ENCODE data around the gene WSCD1. TPM values are rescaled to one million over a fixed set of nuclear protein-coding genes. Genes with fewer than 3 reads are reported as not detected.

Gene WSCD1
- total RNA-seq, 4 donors from 2014 or later, result 3.2 to 10.1 (median 5.3) TPM

DNA sequence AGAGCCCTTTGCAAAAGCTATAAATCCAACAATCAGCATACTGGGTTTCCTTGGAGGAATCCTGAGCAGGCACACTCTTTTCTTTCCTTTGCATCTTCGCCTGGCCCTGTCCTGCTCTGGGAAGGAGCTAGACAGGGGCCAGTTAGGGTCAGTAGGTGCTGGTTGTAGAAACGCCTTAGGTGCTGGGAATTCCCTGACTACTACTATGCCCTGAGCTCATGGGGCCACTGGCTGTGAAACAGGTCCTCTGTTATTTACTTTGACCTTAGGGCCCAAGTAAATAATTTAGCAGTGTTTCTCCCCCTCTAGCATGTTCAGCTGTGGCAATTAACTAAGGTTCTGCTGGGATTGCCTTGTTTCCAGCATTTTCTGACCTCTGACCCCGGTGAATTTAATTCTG is 15.8 kb upstream of the WSCD1 start:
- Histone ChIP-seq H3K4me3 (no peak overlapping the region), H3K27me3 (peaks cover 41% of the 10 kb centered on the region), H3K4me1 (no peaks in the 10 kb centered on the region), H3K27ac (no peak overlapping the region), H3K36me3 (no peaks in the 10 kb centered on the region), H3K9me3 (no peaks in the 10 kb centered on the region)
- WGBS, 2 donors (ENCODE audit: low coverage in 1 of 2), result 44 to 71% methylated on average over 2 of the region's 3 CpGs
- no peak for TF ChIP-seq POLR2AphosphoS5 (IDR thresholded peaks at IDR 0.05)
- TF ChIP-seq, protein P1, sequence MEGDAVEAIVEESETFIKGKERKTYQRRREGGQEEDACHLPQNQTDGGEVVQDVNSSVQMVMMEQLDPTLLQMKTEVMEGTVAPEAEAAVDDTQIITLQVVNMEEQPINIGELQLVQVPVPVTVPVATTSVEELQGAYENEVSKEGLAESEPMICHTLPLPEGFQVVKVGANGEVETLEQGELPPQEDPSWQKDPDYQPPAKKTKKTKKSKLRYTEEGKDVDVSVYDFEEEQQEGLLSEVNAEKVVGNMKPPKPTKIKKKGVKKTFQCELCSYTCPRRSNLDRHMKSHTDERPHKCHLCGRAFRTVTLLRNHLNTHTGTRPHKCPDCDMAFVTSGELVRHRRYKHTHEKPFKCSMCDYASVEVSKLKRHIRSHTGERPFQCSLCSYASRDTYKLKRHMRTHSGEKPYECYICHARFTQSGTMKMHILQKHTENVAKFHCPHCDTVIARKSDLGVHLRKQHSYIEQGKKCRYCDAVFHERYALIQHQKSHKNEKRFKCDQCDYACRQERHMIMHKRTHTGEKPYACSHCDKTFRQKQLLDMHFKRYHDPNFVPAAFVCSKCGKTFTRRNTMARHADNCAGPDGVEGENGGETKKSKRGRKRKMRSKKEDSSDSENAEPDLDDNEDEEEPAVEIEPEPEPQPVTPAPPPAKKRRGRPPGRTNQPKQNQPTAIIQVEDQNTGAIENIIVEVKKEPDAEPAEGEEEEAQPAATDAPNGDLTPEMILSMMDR (IDR thresholded peaks at IDR 0.05), result no peak
- TF ChIP-seq POLR2A (IDR thresholded peaks at IDR 0.05), result no peak
- TF ChIP-seq EP300 (IDR thresholded peaks at IDR 0.05), result no peak
- no peak for ATAC-seq

DNA sequence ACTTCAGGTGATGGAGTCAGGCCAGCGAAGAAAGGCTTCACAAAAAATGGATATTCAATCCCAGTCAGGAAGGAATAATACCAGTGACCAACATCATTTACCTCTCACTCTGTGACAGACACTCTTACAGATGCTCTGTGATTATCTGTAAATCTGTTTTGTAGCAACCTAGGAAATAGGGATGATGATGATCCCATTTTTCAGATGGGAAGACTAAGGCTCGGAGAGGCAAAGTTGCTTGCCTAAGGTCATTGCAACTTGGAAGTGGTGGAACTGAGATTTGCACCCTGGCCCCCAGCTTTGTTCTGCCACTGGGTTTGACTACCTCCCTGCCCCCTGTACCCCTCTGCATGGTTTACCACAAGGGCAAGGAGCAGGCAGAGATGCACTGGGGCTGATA is 14.1 kb upstream of the WSCD1 start:
- Histone ChIP-seq H3K4me3 (no peak overlapping the region), H3K27me3 (peaks cover 52% of the 10 kb centered on the region), H3K27ac (no peak overlapping the region), H3K36me3 (no peaks in the 10 kb centered on the region), H3K9me3 (no peaks in the 10 kb centered on the region), H3K4me1 (no peaks in the 10 kb centered on the region)
- TF ChIP-seq, protein P1 (IDR thresholded peaks at IDR 0.05), result no peak
- TF ChIP-seq EP300 (IDR thresholded peaks at IDR 0.05) (no peak), POLR2AphosphoS5 (IDR thresholded peaks at IDR 0.05) (no peak), POLR2A (IDR thresholded peaks at IDR 0.05) (no peak)
- WGBS, 2 donors (ENCODE audit: low coverage in 1 of 2), result 85 to 88% methylated on average over 2 of the region's 2 CpGs
- no peak for ATAC-seq

DNA sequence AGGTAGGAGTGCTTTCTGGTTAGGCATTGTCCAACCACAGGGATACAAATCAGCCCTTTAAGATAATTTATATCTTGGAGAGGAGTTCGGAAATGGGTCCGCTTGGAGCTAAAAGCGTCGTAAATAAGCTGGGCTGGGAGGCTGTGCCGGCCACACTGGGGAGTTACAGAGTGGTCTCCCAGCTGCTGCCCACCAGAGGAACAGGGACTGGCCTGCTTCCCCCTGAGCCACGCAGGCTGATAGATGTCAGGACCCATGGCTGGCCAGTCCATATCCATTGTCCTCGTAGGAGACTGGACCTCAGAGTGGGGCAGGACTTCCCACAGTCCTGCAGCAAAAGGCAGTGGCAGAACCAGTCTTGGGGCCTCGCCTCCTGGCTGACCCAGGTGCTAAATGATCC is 12.6 kb upstream of the WSCD1 start:
- H3K27me3 ChIP-seq, result peaks cover 62% of the 10 kb centered on the region

DNA sequence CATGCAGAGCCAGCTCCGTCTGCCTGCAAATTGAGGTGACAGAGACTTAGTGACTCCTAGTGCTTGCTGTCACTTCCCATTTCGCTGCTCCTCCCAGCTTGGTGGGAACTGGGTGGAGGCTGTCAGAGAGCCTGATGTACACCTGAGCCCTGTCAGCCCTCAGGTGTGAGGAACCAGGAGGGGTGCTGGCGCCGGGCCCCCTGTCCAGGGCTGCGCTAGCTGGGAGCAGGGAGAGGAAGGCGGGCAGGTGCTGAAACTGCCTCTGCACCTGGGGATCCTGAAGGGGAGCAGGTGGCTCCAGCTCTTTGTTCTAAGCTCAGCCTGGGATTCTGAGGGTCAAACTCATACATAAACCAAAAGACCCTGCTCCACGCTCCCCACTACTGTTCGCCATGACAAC is 10.8 kb upstream of the WSCD1 start:
- TF ChIP-seq EP300 (IDR thresholded peaks at IDR 0.05), result no peak
- no peak for TF ChIP-seq POLR2A (IDR thresholded peaks at IDR 0.05)
- no peak for TF ChIP-seq POLR2AphosphoS5 (IDR thresholded peaks at IDR 0.05)
- TF ChIP-seq, protein P1 (IDR thresholded peaks at IDR 0.05), result no peak
- no peaks in the 10 kb centered on the region for H3K4me1 ChIP-seq
- no peak for ATAC-seq
- H3K27ac ChIP-seq, result no peak overlapping the region
- H3K9me3 ChIP-seq, result no peaks in the 10 kb centered on the region
- H3K4me3 ChIP-seq, result no peak overlapping the region
- H3K36me3 ChIP-seq, result no peaks in the 10 kb centered on the region
- 83% methylated on average over 1 of the region's 8 CpGs; no CpG with 5 or more reads in 1 of the 2 donors for WGBS, 2 donors (ENCODE audit: low coverage in 1 of 2)
- peaks cover 76% of the 10 kb centered on the region for H3K27me3 ChIP-seq

More for the DNA sequence above, 12.6 kb upstream of the WSCD1 start:
- TF ChIP-seq, protein P1 (IDR thresholded peaks at IDR 0.05), result no peak
- no peak for TF ChIP-seq POLR2A (IDR thresholded peaks at IDR 0.05)
- TF ChIP-seq EP300 (IDR thresholded peaks at IDR 0.05), result no peak
- TF ChIP-seq POLR2AphosphoS5 (IDR thresholded peaks at IDR 0.05), result no peak
- no peaks in the 10 kb centered on the region for H3K36me3 ChIP-seq
- H3K9me3 ChIP-seq, result no peaks in the 10 kb centered on the region
- no peak overlapping the region for H3K4me3 ChIP-seq
- ATAC-seq, result no peak
- H3K27ac ChIP-seq, result no peak overlapping the region
- 70% methylated on average over 4 of the region's 8 CpGs; no CpG with 5 or more reads in 1 of the 2 donors for WGBS, 2 donors (ENCODE audit: low coverage in 1 of 2)
- no peaks in the 10 kb centered on the region for H3K4me1 ChIP-seq

DNA sequence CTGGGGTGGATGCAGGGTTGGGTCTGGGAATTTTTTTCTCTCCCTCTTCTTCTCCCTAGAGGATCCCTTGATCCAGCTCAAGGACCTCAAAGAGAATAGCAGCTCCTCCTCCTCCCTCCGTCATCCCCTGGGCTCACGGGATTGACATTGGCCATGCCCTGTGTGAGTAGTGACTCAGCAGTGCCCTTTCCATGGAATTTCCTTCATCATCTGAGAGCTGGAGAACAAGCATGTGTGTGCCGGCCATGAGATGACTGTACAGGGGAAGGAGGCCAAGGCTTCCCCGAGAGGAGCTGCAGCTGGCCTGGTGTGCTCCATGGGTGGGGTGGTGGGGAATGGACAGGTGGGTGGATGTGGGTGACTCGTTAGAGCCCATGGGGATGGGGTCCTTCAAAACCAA is 8.9 kb upstream of the WSCD1 start:
- Histone ChIP-seq H3K36me3 (no peaks in the 10 kb centered on the region), H3K27ac (no peak overlapping the region), H3K27me3 (peaks cover 77% of the 10 kb centered on the region), H3K9me3 (no peaks in the 10 kb centered on the region), H3K4me1 (no peaks in the 10 kb centered on the region), H3K4me3 (no peak overlapping the region)
- WGBS, 2 donors (ENCODE audit: low coverage in 1 of 2), result 56 to 100% methylated on average over 1 of the region's 5 CpGs
- TF ChIP-seq POLR2A (IDR thresholded peaks at IDR 0.05), result no peak
- TF ChIP-seq, protein P1 (IDR thresholded peaks at IDR 0.05), result no peak
- no peak for TF ChIP-seq EP300 (IDR thresholded peaks at IDR 0.05)
- TF ChIP-seq POLR2AphosphoS5 (IDR thresholded peaks at IDR 0.05), result peak; percentile 93
- no peak for ATAC-seq

Measured in gastroesophageal sphincter (tissue), 4 donors.